Endothelial cell of umbilical vein (primary cell): Measurements from ENCODE around the gene DLG1. TPM values are rescaled to one million over a fixed set of nuclear protein-coding genes. Genes with fewer than 3 reads are reported as not detected.

ENCODE experiments used
- BruUV-seq: library from RNA; stranded (reverse); fragments of 400-500 nt; replicated peaks from 2 replicates; lab custom pipeline; 2021; lab: Mats Ljungman, UMichigan
- CTCF ChIA-PET: fragments of 300-600, 350-600 bp; sonication (Branson Sonifier 250); formaldehyde crosslinking; loops from one replicate; lab custom pipeline; 2021; ENCODE audit warnings: antibody characterized with exemption, inconsistent platforms; lab: Charles Lee
- POLR2A ChIA-PET: fragments of 300-600, 350-600 bp; sonication (Branson Sonifier 250); formaldehyde crosslinking; loops from one replicate; lab custom pipeline; 2021; ENCODE audit warnings: antibody characterized with exemption, inconsistent platforms; lab: Charles Lee
- DNase-seq: peaks from one replicate; pipeline ENCODE4 v3.0.0-alpha.2; 2011; ENCODE audit warnings: low read depth, low spot score
- FAIRE-seq: peaks from 2 replicates; lab custom pipeline; 2011; peaks lifted over from hg19 to GRCh38; lab: Jason Lieb, UNC
- H2AFZ ChIP-seq: 2 replicates; pipeline ENCODE4 v1.6.0; 2012; ENCODE audit warnings: low read depth, low read length, control low read depth, inconsistent platforms
- H3K27ac ChIP-seq: 2 replicates; pipeline ENCODE4 v1.5.1; 2011; ENCODE audit warnings: low read depth, mild to moderate bottlenecking, control low read depth, low read length, moderate library complexity; ENCODE audit not compliant: insufficient read depth
- H3K27me3 ChIP-seq, 2 experiments: 2 replicates each; pipeline versions ENCODE4 v1.6.0 to v1.6.1; 2011; ENCODE audit warnings: low read length in 2 of 2, mixed read lengths in 1 of 2; ENCODE audit not compliant: control insufficient read depth in 2 of 2, insufficient read depth in 2 of 2
- H3K36me3 ChIP-seq, 2 experiments: 2 replicates in 1 of 2; 3 replicates in 1 of 2; pipeline ENCODE4 v1.5.1; 2011; ENCODE audit warnings: low read length in 2 of 2, mild to moderate bottlenecking in 1 of 2, moderate library complexity in 1 of 2; ENCODE audit not compliant: control insufficient read depth in 2 of 2, insufficient read depth in 2 of 2; ENCODE audit errors: extremely low read depth in 1 of 2
- H3K4me1 ChIP-seq: 3 replicates; pipeline ENCODE4 v1.5.1; 2011; ENCODE audit warnings: mild to moderate bottlenecking, low read length; ENCODE audit not compliant: control insufficient read depth, insufficient read depth; ENCODE audit errors: extremely low read depth
- H3K4me2 ChIP-seq: 2 replicates; pipeline ENCODE4 v1.6.1; 2011; ENCODE audit warnings: low read length, control low read depth, mixed read lengths; ENCODE audit not compliant: insufficient read depth
- H3K4me3 ChIP-seq, 3 experiments: fragments of 200-600 bp in 1 of 3; sonication (generic), shearing (Covaris generic) in 1 of 3; replicated peaks in 1 of 3; 2 replicates each; pipeline ENCODE4 v1.5.1; 2011 to 2016; ENCODE audit warnings: control low read depth in 3 of 3, low read length in 3 of 3, mild to moderate bottlenecking in 2 of 3, inconsistent platforms in 1 of 3, low read depth in 1 of 3, moderate library complexity in 1 of 3; ENCODE audit not compliant: insufficient read depth in 1 of 3
- H3K79me2 ChIP-seq: 2 replicates; pipeline ENCODE4 v1.6.0; 2012; ENCODE audit warnings: low read length, inconsistent platforms; ENCODE audit not compliant: control insufficient read depth, insufficient read depth
- H3K9ac ChIP-seq: replicated peaks from 2 replicates; pipeline ENCODE3; 2011; ENCODE audit warnings: low read length, control low read depth; ENCODE audit not compliant: insufficient read depth; ENCODE audit errors: extremely low read depth
- H3K9me1 ChIP-seq: replicated peaks from 3 replicates; pipeline ENCODE4 v1.6.0; 2011; ENCODE audit warnings: mild to moderate bottlenecking, low read length; ENCODE audit not compliant: control insufficient read depth, insufficient read depth; ENCODE audit errors: extremely low read depth
- H3K9me3 ChIP-seq: replicated peaks from 2 replicates; pipeline ENCODE4 v1.5.1; 2012; ENCODE audit warnings: low read length, inconsistent platforms; ENCODE audit not compliant: control insufficient read depth, insufficient read depth
- H4K20me1 ChIP-seq: replicated peaks from 2 replicates; pipeline ENCODE3; 2011; ENCODE audit warnings: mild to moderate bottlenecking, low read length; ENCODE audit not compliant: control insufficient read depth, insufficient read depth; ENCODE audit errors: extremely low read depth
- CTCF ChIP-seq, 2 donors: IDR thresholded peaks; 1 replicate in 1 of 2; 2 replicates in 1 of 2; pipeline ENCODE4 v1.5.1; 2011; ENCODE audit warnings: low read length in 2 of 2, mild to moderate bottlenecking in 2 of 2, moderate library complexity in 2 of 2, control low read depth in 1 of 2, inconsistent platforms in 1 of 2, low read depth in 1 of 2; ENCODE audit not compliant: insufficient read depth in 1 of 2; ENCODE audit errors: extremely low read depth in 1 of 2
- EZH2 ChIP-seq: IDR thresholded peaks from 2 replicates; pipeline ENCODE4 v1.6.1; 2012; ENCODE audit warnings: borderline replicate concordance, low read depth, mild to moderate bottlenecking, moderate library complexity, low read length, inconsistent platforms; ENCODE audit not compliant: severe bottlenecking
- FOS ChIP-seq: IDR thresholded peaks from 2 replicates; pipeline ENCODE4 v1.6.1; 2011; ENCODE audit warnings: mild to moderate bottlenecking, low read length, moderate library complexity, borderline replicate concordance; ENCODE audit not compliant: insufficient read depth
- GATA2 ChIP-seq: IDR thresholded peaks from 2 replicates; pipeline ENCODE4 v1.7.0; 2011; ENCODE audit warnings: low read depth, mild to moderate bottlenecking, moderate library complexity, mixed read lengths, low read length; ENCODE audit not compliant: insufficient read length, insufficient read depth
- JUN ChIP-seq: IDR thresholded peaks from 2 replicates; pipeline ENCODE4 v1.6.1; 2011; ENCODE audit warnings: borderline replicate concordance, low read depth; ENCODE audit not compliant: insufficient read length, insufficient read depth
- MYC ChIP-seq: IDR thresholded peaks from one replicate; pipeline ENCODE4 v1.6.1; 2011; ENCODE audit warnings: mild to moderate bottlenecking, low read depth, low read length
- POLR2A ChIP-seq: IDR thresholded peaks from 2 replicates; pipeline ENCODE4 v1.6.1; 2012; ENCODE audit warnings: low read depth, mild to moderate bottlenecking, control low read depth, low read length
- POLR2AphosphoS5 ChIP-seq: IDR thresholded peaks from 2 replicates; pipeline ENCODE4 v1.6.1; 2012; ENCODE audit warnings: low read depth, mild to moderate bottlenecking, control low read depth, low read length, moderate library complexity; ENCODE audit not compliant: insufficient read depth
- dilution Hi-C: fragments of 300-500 bp; cut with MboI; formaldehyde crosslinking; loops from one replicate; pipeline ENCODE4 v1.15.0; 2019; ENCODE audit warnings: low sequenced_read_pairs; ENCODE audit not compliant: extremely low pct_ligation_motif_present
- intact Hi-C: fragments of 100-400 bp; cut with micrococcal nuclease; formaldehyde crosslinking; loops from one replicate; pipeline ENCODE4 v1.10.0; 2022
- polyA plus RNA-seq, 4 experiments: library from polyadenylated mRNA; depleted of rRNA in 3 of 4; stranded (reverse) in 3 of 4; unstranded in 1 of 4; fragments of >200 nt; gene quantifications; 2 replicates each; pipeline versions ENCODE4 v1.2.1 to v1.2.3, GENCODE V29; 2011 to 2012; ENCODE audit warnings: missing spikeins in 1 of 4
- total RNA-seq: library from RNA; stranded (reverse); gene quantifications from 2 replicates; pipeline ENCODE4 v1.2.3, GENCODE V29; 2021
- TF ChIP-seq, protein P1 (sequence below): IDR thresholded peaks from 2 replicates; pipeline ENCODE4 v1.6.1; 2011; ENCODE audit not compliant: insufficient read depth, insufficient read length

The DLG1 gene
- total and polyA plus RNA-seq, 2 donors (not counting 3 experiments of a cell fraction or from before 2014, with no cell fraction given), result 26.5 to 80.1 TPM

GRCh38 chr3:197082871-197083270 is 215.5 kb downstream of the DLG1 start:
- no TSS peak for BruUV-seq
- FAIRE-seq, result no peak
- Histone ChIP-seq H3K4me1 (no peaks in the 10 kb centered on the region), H3K36me3 (peaks cover 0 to 2% of the 10 kb centered on the region in 2 experiments), H3K9me1 (no peaks in the 10 kb centered on the region), H3K4me3 (no peak overlapping the region), H3K4me2 (no peak overlapping the region), H3K27me3 (no peaks in the 10 kb centered on the region), H3K9me3 (no peaks in the 10 kb centered on the region), H2AFZ (no peak overlapping the region), H4K20me1 (no peaks in the 10 kb centered on the region), H3K9ac (no peak overlapping the region), H3K27ac (no peak overlapping the region), H3K79me2 (no peaks in the 10 kb centered on the region)
- DNase-seq, result no peak
- ChIA-PET POLR2A (no interaction called here), CTCF (no interaction called here)
- no peak for TF ChIP-seq CTCF (IDR thresholded peaks at IDR 0.05; ENCODE audit: extremely low read depth in 1 of 2, insufficient read depth in 1 of 2, low read depth in 1 of 2, low read length in 2 of 2)
- no peak for TF ChIP-seq POLR2AphosphoS5
- TF ChIP-seq JUN, result no peak
- no peak for TF ChIP-seq EZH2
- TF ChIP-seq POLR2A, result no peak
- TF ChIP-seq GATA2, result no peak
- no peak for TF ChIP-seq MYC
- TF ChIP-seq, protein P1, sequence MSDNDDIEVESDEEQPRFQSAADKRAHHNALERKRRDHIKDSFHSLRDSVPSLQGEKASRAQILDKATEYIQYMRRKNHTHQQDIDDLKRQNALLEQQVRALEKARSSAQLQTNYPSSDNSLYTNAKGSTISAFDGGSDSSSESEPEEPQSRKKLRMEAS, result no peak
- no peak for TF ChIP-seq FOS
- intact Hi-C loops, result no loop called here
- dilution Hi-C loops, result no loop called here
